GM18907 (cell line): ENCODE results near the gene SLC30A7.

Source experiments
- ATAC-seq: cut with Tn5 transposase; IDR thresholded peaks from one replicate; pipeline ENCODE4 v1.9.1; 2021; ENCODE audit warnings: mild to moderate bottlenecking, moderate library complexity; ENCODE audit not compliant: unreplicated experiment

The SLC30A7 gene

DNA sequence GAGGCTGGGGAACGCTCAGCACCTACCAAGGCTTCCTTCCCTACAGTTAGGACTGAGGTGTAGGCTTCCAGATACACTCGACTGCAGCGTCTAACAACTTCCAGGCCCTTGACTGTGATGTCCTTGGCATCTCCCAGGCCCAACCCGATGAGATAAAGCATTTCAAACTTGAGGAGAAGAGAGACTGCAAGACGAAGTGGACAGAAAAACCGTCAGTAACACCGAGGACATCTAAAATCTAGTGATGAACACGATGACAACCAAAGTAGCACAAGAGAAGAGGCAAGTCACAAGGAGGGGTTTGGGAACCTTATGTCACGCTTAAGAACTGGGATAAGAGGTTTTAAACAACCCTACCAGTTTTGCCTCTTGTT, 129.4 kb downstream of the SLC30A7 start:
- peak; percentile 29 for ATAC-seq

DNA sequence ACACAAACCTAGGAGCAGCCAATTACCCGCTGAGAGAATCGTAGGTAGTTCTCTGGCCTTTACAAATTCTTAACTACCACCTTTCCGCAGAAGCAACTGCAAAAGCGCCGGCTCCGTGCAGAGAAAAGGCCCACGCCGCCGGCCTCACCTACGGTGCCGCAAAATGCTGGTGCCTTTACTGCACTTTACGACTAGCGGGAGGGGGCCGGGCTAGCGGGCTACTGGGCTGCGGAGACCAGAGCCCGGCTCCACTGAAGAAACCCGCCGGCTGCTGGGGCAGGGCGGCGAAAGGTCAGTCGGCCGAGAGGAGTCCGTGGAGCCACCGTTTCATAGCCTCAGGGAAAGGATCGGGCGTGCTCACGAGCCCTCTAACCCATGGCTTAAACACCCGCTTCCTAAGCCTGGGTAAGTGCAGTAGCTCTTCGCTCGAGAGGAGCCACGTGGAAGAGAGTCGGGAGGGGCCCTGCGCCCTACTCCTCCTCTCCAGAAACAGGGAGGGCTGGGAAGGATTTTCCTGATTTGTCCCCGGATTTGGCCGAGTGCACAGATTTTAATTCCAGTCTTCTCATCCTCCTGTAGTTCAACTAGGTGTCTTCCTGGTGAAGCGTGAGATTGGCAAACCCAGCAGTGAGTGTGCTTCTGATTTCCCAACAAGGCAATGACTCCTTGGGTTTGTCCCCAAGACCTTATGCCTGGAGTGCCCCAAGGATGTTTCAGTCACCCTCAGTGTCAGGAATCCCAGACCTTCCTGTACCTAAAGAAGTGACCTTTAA, 130.0 kb downstream of the SLC30A7 start, which contains the start of gene DPH5:
TSS of gene DPH5 (minus strand) at position 128 of the 773 bp plus-strand sequence. CDS start 341 bp downstream, outside the sequence.
- ATAC-seq = peak; percentile 90

DNA sequence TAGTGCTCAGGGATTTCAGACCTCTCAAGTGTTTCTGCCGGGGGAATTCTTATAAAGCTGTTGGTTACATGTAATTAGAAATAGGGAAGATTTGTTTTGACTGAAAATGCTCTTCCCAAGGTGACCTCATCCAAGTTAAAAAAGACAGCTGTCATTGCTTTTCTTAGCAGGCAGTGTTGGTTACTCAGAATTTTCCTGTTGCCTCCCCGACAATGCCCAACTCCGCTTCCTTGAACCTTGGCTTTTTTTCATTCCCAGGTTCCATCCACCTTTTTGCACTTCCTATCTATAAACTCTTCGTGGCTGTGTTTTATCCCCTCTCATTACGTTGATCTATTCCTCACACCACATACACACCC, 130.5 kb downstream of the SLC30A7 start:
- no peak for ATAC-seq

DNA sequence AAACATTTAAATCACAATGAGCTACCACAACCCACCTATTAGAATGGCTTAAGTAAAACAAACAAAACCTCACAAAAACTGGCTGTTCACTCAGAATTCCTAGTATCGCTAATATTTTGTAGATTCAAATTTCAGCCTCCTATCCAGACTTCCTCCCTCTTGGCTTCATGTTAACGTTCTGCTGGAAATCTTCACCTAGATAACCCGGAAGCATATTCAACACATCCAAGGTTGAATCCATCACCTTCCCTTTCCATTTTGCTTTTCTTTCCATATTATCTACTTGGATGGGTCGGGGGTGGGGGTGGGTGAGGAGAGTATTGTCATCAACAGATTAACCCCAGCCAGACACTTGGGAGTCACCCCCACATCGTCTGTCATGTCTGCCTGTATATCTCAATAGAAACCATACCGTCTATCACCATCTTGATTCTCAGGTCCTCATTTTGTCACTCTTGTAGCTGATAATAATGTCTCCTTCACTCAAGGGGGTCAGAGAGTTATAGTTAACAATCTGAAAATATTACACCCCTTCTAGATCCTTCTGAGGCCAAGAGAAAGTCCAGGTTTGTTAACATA, 131.4 kb downstream of the SLC30A7 start:
- ATAC-seq = no peak

DNA sequence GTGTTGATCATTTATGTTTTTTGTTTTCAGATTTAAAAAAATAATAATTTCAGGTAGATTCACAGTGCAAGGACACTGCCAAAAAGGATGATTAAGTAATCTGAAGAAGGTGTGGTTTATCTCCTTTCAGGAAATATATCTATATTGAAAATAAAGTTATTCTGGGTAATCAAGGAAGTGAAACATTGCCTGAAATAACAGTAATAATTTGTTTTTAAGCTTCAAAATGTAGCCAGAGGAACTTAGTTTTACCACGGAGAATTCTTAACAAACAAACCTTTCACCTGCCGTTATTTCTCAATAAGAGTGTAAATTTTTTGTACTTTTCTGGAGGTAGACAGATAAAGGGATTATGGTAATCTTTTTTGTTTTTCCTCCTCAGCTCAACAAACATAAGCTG, 132.6 kb downstream of the SLC30A7 start:
- ATAC-seq = no peak

DNA sequence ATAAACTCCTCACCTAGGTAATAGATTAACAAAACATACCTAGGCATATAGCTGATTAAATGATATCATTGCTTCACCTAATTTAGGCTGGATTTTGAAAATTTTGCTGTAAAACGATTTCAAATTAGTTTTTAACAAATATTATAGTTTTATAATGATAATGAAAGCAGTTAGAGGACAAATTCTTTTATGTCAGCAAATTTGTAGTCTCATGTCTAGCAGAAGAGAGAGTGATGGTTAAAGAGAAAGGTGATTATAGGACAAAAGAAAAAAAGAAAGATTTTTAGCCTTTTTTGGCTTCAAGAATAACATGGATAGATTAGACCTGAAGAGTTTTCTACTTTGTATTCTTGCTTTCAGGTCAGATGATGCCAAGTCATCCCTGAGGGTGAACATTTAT, 133.3 kb downstream of the SLC30A7 start:
- ATAC-seq = no peak

DNA sequence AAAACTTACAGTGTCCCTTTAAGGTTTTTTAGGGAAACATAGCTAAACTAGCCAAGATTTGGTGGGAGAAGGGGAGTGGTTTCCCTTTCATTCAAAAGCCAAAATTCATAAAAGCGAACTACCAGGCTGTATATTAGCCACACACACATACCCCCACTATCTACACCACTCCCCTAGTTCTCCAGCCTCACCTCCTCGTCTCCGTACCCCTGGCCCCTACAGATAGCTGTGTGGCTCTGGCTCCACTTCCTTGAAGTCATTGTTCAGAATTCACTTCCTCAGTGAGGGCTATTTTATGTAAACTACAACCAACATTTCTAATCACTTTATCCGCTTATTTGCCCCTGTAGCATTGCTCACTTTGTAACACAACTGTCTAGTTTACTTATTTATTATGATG, 135.0 kb downstream of the SLC30A7 start:
- ATAC-seq = no peak
